ENCODE results near the gene SCAMP5.

Gene SCAMP5

DNA sequence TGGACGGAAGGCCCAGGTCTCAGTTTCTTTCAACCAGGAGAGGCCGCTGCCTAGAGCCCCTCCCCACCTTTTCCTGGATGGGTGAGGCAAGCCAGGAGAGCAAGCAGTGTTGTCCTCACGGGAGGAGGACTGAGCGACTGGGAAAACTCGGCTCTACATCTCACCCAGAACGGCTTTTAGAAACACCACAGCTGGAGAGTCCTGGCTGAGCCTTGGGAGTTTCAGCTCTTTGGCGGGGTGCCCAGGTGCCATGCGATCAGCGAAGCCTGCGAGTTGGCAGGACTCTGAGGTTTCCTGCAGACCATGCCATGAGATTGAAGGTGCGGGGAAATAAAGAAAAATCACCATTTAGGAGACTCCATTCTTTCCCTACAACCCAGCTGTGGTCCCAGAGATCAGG is 54.0 kb downstream of the SCAMP5 start:
- DNase-seq (ENCODE audit: low read depth), result no peak
- TF ChIP-seq, protein P1, sequence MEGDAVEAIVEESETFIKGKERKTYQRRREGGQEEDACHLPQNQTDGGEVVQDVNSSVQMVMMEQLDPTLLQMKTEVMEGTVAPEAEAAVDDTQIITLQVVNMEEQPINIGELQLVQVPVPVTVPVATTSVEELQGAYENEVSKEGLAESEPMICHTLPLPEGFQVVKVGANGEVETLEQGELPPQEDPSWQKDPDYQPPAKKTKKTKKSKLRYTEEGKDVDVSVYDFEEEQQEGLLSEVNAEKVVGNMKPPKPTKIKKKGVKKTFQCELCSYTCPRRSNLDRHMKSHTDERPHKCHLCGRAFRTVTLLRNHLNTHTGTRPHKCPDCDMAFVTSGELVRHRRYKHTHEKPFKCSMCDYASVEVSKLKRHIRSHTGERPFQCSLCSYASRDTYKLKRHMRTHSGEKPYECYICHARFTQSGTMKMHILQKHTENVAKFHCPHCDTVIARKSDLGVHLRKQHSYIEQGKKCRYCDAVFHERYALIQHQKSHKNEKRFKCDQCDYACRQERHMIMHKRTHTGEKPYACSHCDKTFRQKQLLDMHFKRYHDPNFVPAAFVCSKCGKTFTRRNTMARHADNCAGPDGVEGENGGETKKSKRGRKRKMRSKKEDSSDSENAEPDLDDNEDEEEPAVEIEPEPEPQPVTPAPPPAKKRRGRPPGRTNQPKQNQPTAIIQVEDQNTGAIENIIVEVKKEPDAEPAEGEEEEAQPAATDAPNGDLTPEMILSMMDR (conservative IDR thresholded peaks at IDR 0.05; ENCODE audit: control insufficient read depth, insufficient read depth, low read depth, low read length), result no peak
- H3K4me3 ChIP-seq (ENCODE audit: control insufficient read depth, low read depth, low read length), result no peak overlapping the region

DNA sequence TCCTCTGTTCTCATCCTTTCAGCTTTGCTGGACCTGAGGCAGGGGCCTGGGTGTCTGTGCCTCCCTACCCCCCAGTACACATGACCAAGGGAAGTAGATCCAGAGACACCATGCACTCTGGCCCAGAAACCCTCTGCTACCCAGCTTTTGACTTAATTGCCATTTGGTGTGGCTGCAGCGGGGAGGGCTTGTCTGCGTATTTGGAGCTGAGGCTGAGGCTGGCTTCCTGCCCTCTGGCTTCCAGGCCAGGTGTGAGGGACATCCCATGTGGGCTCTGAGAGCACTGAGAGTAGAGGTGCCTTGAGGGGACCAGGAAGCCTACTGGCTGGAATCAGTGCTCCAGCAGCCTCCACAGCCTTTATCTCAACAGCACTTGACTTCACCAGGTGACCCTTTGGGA is 54.9 kb downstream of the SCAMP5 start:
- no peak for DNase-seq (ENCODE audit: low read depth)
- TF ChIP-seq, protein P1 (conservative IDR thresholded peaks at IDR 0.05; ENCODE audit: control insufficient read depth, insufficient read depth, low read depth, low read length), result no peak
- no peak overlapping the region for H3K4me3 ChIP-seq (ENCODE audit: control insufficient read depth, low read depth, low read length)

DNA sequence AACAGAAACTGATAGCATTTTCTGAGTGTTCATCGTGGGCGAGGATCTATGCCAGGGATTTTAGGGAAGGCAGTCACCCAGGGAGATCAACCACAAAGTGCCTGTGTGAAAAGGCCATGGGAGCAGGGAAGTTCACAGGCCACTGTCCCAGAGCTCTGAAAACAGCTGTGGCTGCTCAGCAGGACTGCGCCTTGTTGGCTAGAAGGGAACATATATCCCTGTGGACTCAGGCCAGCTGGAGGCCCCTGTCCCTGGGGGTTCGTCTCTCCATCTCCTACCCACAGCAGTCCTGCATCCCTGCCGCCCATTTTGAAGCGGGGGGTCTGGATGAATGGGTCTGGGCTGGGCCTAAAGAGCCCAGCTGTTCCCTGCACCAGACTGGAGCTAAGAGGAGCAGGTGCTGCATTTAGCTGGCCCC is 55.8 kb downstream of the SCAMP5 start:
- no peak overlapping the region for H3K4me3 ChIP-seq (ENCODE audit: control insufficient read depth, low read depth, low read length)
- TF ChIP-seq, protein P1 (conservative IDR thresholded peaks at IDR 0.05; ENCODE audit: control insufficient read depth, insufficient read depth, low read depth, low read length), result no peak
- DNase-seq (ENCODE audit: low read depth), result no peak

DNA sequence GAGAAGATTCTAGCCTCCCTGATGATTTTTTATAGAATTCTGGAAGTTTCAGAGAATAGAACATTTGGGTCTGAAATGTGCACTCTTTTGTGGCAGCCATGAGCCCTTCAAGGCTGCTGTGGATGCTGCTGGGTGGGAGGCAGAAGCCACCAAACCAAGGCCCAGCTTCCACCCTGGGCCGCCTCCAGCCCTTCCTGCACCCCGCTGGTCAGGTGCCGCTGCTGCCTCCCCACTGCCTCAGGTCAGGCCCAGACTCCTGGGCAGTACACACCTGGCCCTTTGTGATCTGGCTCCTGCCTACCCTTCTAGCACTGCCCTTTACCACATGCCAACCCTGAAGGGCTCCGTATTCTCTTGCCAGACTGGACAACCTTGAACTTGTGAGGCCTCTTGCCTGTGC is 56.3 kb downstream of the SCAMP5 start:
- DNase-seq (ENCODE audit: low read depth), result no peak
- no peak overlapping the region for H3K4me3 ChIP-seq (ENCODE audit: control insufficient read depth, low read depth, low read length)
- TF ChIP-seq, protein P1 (conservative IDR thresholded peaks at IDR 0.05; ENCODE audit: control insufficient read depth, insufficient read depth, low read depth, low read length), result no peak

DNA sequence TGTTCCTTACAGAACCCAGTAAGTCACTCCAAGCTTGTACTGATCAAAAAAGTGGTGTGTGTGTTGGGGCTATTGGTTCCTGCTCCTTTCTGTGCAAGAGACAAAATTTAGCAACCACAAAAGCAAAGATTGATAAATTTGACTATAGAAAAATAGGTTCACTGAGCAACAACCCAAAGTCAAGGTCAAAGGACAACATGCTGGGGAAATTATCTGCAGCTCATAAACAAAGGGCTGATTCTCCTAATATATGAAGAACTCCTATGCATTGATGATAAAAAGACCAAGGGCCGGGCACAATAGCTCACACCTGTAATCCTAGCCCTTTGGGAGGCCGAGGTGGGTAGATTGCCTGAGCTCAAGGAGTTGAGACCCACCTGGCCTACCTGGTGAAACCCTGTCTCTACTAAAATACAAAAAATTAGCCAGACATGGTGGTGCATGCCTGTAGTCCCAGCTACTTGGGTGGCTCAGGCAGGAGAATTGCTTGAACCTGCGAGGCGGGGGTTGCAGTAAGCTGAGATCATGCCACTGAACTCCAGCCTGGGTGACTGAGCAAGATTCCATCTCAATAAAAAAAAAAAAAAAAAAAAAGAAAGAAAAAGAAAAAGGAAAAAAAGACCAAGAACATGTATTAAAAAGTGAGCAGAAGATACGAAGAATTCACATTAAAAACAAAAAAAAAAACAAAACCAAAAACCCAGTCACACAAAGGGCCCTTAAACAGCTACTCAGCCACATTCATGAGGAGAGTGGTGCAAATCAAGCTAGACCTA is 57.8 kb downstream of the SCAMP5 start:
- TF ChIP-seq, protein P1 (conservative IDR thresholded peaks at IDR 0.05; ENCODE audit: control insufficient read depth, insufficient read depth, low read depth, low read length), result no peak
- no peak for DNase-seq (ENCODE audit: low read depth)

DNA sequence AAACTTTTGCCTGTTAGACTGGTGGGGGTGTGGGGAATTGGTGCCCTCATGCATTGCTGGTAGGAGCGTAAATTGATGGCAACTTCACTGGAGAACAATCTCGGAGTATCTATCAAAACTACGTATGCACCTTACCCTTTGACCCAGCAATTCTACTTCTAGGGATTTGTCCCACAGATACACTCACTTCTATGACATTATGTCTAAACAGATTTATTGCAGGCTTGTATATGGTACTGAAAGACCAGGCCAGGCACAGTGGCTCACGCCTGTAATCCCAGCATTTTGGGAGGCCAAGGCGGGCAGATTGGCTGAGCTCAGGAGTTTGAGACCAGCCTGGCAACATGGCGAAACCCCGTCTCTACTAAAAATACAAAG is 58.4 kb downstream of the SCAMP5 start:
- DNase-seq (ENCODE audit: low read depth), result no peak
- TF ChIP-seq, protein P1 (conservative IDR thresholded peaks at IDR 0.05; ENCODE audit: control insufficient read depth, insufficient read depth, low read depth, low read length), result no peak
- no peak overlapping the region for H3K4me3 ChIP-seq (ENCODE audit: control insufficient read depth, low read depth, low read length)

More for the DNA sequence above, 57.8 kb downstream of the SCAMP5 start:
- H3K4me3 ChIP-seq (ENCODE audit: control insufficient read depth, low read depth, low read length), result no peak overlapping the region
